Activated CD8-positive, alpha-beta memory T cell treated with anti-CD3 and anti-CD28 coated beads, Interleukin-2, amount 10 ng/mL, durations not matched to agents 7 days and 5 days (primary cell): ENCODE measurements around the gene MAP2K3. TPM values are rescaled to one million over a fixed set of nuclear protein-coding genes. Genes with fewer than 3 reads are reported as not detected.

Experiments used
- ATAC-seq: fragments of 150-1000 bp; cut with Tn5 transposase; one replicate; pipeline ENCODE4 v1.10.0; 2021; ENCODE audit warnings: moderate library complexity
- CTCF ChIA-PET: fragments of 350-600 bp; sonication (Branson Sonifier 250); formaldehyde crosslinking; loops from one replicate; lab custom pipeline; 2021; ENCODE audit warnings: antibody characterized with exemption; lab: Charles Lee
- DNase-seq: peaks from one replicate; pipeline ENCODE4 v3.0.0-alpha.2; 2020
- H3K27ac Mint-ChIP-seq: one replicate; pipeline ENCODE4 v1.8.0; 2021; ENCODE audit warnings: mild to moderate bottlenecking, mixed read lengths
- H3K27me3 Mint-ChIP-seq: one replicate; pipeline ENCODE4 v1.8.0; 2021; ENCODE audit warnings: mixed read lengths
- H3K36me3 Mint-ChIP-seq: one replicate; pipeline ENCODE4 v1.8.0; 2021; ENCODE audit warnings: mild to moderate bottlenecking, mixed read lengths
- H3K4me1 Mint-ChIP-seq: one replicate; pipeline ENCODE4 v1.8.0; 2021; ENCODE audit warnings: mixed read lengths
- H3K4me3 Mint-ChIP-seq: one replicate; pipeline ENCODE4 v1.8.0; 2021; ENCODE audit warnings: mild to moderate bottlenecking, moderate library complexity, mixed read lengths
- H3K9me3 Mint-ChIP-seq: one replicate; pipeline ENCODE4 v1.8.0; 2022; ENCODE audit warnings: low read depth, mixed read lengths
- total RNA-seq, 2 experiments: library from RNA; stranded (reverse); gene quantifications; one replicate each; pipeline ENCODE4 v1.2.3, GENCODE V29; 2021

MAP2K3 gene
- 10 to 100 TPM; 65.5 to 97.3 TPM for total RNA-seq

DNA sequence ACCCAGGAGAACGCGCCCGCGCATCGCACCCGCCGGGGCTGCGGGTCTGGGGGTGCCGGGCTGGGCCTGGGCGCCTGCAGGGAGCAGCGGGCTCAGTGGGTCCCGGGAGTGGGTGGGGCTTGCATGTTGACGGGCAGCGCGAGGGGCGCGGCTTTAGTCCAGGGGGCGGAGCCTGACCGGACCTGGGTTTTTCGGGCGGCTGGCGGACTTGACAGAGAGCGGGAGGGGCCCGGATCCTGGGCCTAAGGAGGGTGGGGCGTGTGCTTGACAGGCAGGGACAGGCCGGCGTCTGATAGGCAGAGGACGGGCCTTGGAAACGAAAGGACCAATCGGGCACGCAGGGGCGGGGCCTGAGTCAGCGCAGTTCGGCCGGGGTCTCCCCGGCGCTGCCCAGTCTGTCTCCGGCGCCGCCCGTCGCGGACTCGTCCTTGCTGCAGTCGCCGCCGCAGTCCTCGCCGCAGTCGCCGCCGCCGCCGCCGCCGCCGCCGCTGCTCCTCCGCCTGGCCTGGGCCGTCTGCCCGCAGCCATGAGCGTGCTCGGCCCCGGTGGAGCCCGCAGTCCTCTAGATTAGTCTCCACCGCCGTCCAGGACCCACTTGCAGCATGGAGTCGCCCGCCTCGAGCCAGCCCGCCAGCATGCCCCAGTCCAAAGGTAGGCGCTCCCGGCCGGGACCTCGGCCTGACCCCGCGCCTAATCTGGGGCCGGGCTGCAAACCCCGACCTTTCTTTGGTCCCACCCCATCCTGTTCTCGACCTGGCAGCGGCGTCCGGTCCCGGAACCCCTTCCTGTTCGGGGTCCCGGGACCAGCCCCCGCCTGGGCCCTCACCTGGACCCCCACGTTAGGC, at the start of gene MAP2K3:
TSS of gene MAP2K3 (plus strand) at position 393 of the 845 bp plus-strand sequence. CDS start at position 603, 210 bp downstream.
- H3K27me3 Mint-ChIP-seq, result no peaks in the 10 kb centered on the region
- CTCF ChIA-PET, result interaction anchor here (1.1 to 4.0 kb wide), 4 partner anchors 8 to 228 kb away, joined by 4 to 30 read pairs (median 15); no protein-coding TSS in a partner anchor
- peaks cover 43% of the 10 kb centered on the region for H3K4me1 Mint-ChIP-seq
- H3K9me3 Mint-ChIP-seq, result no peaks in the 10 kb centered on the region
- peak within 1 kb of the TSS; percentile 87 for H3K4me3 Mint-ChIP-seq
- peak within 1 kb of the TSS; percentile 93 for H3K27ac Mint-ChIP-seq
- ATAC-seq, result peak; percentile 83
- H3K36me3 Mint-ChIP-seq, result peaks cover 6% of the 10 kb centered on the region
- DNase-seq, result peak; percentile 99

DNA sequence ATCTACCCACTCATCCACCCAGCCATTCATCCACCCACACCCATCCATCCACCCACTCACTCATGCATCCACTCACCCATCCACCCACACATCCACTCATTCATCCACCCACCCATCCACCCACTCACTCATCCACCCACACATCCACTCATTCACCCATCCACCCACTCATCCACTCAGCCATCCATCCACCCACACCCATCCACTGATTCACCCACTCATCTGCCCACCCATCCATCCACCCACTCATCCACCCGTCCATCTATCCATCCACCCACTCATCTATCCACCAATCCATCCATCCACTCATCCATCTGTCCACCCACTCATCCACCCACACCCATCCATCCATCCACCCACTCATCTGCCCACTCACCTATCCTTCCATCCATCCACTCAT, 48.6 kb upstream of the MAP2K3 start:
- H3K27me3 Mint-ChIP-seq, result no peaks in the 10 kb centered on the region
- ATAC-seq, result no peak

DNA sequence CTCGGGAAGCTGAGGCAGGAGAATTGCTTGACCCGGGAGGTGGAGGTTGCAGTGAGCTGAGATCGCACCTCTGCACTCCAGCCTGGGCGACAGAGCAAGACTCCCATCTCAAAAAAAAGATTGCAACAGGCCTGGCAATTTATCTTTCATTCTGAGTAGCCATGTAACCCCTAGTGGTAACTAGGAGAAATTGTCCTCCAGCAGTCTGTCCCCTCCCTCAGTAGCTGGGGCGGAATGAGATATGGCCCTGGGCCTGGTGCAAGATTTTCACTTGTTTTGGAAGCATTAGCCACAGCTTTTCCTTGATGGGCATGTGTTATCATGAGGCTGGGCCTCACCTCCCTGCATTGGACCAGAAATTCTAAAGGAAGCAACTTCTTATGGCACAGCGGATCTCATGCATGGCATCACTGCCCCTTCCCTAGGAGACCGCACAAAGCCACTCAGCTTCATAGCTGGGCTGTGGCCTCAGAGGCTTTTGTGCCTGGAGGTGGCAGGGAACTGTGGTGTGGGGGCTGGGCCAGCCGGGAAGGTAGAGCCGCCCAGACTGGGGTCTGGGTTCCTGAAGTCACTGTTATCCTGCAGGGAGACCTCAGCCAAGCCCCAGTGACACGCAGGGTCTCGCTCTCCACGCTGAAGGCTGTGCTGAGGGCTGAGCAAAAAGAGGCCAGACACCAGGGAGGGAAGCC, 44.7 kb upstream of the MAP2K3 start:
- no peaks in the 10 kb centered on the region for H3K9me3 Mint-ChIP-seq
- no peak for ATAC-seq
- no peaks in the 10 kb centered on the region for H3K27me3 Mint-ChIP-seq
- H3K36me3 Mint-ChIP-seq, result no peaks in the 10 kb centered on the region
- H3K27ac Mint-ChIP-seq, result no peak overlapping the region
- CTCF ChIA-PET, result interaction anchor here (1.2 to 2.1 kb wide), 5 partner anchors 10 to 273 kb away, joined by 3 to 5 read pairs (median 4); no protein-coding TSS in a partner anchor
- H3K4me3 Mint-ChIP-seq, result no peak overlapping the region
- no peak for DNase-seq
- H3K4me1 Mint-ChIP-seq, result no peaks in the 10 kb centered on the region

More for the DNA sequence above, 48.6 kb upstream of the MAP2K3 start:
- CTCF ChIA-PET, result no interaction called here
- Mint-ChIP-seq H3K4me1 (no peaks in the 10 kb centered on the region), H3K9me3 (peaks cover 5% of the 10 kb centered on the region), H3K36me3 (peaks cover 9% of the 10 kb centered on the region), H3K4me3 (no peak overlapping the region), H3K27ac (no peak overlapping the region)
- DNase-seq, result no peak

DNA sequence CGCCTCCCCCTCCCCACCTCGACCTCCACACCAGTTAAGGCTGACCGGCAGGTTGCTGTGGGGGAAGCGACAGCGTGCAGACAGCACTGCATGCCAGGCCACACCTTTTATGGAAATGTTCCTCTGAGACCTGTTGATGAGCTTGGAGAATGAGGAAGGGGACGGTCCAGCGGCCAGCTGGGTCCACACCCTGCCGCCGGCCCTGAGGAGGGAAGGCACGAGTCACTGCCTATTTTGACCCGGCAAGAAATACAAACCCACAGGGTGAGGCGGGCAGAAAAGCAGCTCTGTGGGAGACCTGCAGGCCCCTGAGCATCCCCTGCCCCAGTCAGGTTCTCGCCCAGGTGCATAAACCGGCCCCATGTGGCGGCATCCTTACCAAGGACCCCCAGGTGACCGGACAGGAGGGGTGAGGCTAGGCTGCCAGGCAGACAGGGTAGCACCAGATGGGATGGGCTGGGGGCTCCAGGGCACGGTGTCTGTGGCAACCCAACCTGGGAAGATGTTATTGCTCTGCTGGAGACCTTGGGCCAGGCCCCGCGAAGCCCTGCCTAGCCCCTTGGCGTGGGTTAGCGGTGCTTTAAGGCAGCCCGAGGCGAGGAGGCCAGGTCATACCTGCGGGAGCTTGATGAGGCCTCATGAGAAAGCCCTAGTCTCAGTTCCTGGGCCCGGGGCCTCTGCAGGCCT, 44.0 kb upstream of the MAP2K3 start:
- H3K27ac Mint-ChIP-seq, result no peak overlapping the region
- no peak overlapping the region for H3K4me3 Mint-ChIP-seq
- no peaks in the 10 kb centered on the region for H3K9me3 Mint-ChIP-seq
- no peak for ATAC-seq
- H3K4me1 Mint-ChIP-seq, result no peaks in the 10 kb centered on the region
- CTCF ChIA-PET, result interaction anchor here (0.7 to 2.1 kb wide), 6 partner anchors 10 to 272 kb away, joined by 3 to 5 read pairs (median 3); no protein-coding TSS in a partner anchor
- no peaks in the 10 kb centered on the region for H3K27me3 Mint-ChIP-seq
- DNase-seq, result no peak
- H3K36me3 Mint-ChIP-seq, result no peaks in the 10 kb centered on the region

DNA sequence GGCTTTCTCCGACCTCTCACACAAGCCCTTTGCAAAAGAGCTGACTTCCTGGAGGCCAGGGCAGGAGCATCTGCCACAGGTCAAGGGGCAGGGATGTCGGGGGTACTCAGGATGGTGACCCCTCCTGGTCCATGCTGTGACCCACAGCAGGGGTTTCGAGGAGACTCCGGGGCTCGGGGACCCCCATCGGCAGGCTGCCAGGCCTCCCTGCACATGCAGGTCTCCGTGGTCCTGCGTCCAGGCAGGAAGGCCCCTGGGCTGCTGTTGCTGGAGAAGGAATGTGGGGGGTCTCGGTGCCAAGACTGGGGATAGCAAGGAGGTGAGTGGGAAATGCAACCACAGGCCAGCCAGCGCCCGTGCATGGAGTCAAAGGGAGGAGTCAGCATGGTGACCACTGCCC, 42.9 kb upstream of the MAP2K3 start:
- ATAC-seq (no peak), DNase-seq (no peak)
- Mint-ChIP-seq H3K27me3 (no peaks in the 10 kb centered on the region), H3K27ac (no peak overlapping the region), H3K4me3 (no peak overlapping the region), H3K9me3 (no peaks in the 10 kb centered on the region), H3K36me3 (no peaks in the 10 kb centered on the region), H3K4me1 (no peaks in the 10 kb centered on the region)
- CTCF ChIA-PET, result interaction anchor here (1.4 kb wide), 1 partner anchor 13 kb away, joined by 3 read pairs; no protein-coding TSS in a partner anchor

DNA sequence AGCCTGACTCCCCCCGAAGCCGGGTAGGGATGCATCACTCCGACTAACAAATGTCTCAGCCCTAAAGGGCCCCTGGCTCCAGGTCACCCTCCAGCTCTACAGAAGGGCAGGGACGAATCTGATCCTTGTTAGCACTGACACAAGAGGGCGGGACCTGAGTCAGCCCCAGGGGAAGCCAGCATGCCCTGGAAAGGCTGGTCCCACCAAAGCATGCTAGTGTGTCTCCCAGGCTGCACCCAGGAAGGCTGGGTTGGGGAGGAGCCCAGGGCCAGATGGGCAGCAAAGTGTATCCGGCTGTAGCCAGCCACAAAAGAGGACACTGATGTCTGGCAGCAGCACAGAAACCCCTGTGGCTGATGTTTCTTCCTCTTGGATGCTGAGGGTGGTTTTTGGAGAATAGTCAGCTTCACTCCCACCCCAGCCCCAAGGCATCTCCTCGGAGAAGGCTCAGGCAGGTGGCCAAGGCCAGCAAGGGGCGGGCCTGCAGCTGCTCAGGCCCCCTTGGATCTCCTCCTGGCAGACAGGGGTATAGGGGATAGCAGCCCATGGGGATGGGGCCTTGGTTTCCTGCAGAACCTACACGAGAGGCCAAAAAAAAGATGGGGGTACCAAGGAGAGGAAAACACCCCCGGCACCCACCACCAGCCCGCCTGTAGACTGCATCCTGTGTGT, 42.3 kb upstream of the MAP2K3 start:
- Mint-ChIP-seq H3K9me3 (no peaks in the 10 kb centered on the region), H3K4me3 (no peak overlapping the region), H3K36me3 (no peaks in the 10 kb centered on the region), H3K27ac (no peak overlapping the region), H3K27me3 (no peaks in the 10 kb centered on the region), H3K4me1 (no peaks in the 10 kb centered on the region)
- no peak for DNase-seq
- no peak for ATAC-seq
- CTCF ChIA-PET, result no interaction called here

DNA sequence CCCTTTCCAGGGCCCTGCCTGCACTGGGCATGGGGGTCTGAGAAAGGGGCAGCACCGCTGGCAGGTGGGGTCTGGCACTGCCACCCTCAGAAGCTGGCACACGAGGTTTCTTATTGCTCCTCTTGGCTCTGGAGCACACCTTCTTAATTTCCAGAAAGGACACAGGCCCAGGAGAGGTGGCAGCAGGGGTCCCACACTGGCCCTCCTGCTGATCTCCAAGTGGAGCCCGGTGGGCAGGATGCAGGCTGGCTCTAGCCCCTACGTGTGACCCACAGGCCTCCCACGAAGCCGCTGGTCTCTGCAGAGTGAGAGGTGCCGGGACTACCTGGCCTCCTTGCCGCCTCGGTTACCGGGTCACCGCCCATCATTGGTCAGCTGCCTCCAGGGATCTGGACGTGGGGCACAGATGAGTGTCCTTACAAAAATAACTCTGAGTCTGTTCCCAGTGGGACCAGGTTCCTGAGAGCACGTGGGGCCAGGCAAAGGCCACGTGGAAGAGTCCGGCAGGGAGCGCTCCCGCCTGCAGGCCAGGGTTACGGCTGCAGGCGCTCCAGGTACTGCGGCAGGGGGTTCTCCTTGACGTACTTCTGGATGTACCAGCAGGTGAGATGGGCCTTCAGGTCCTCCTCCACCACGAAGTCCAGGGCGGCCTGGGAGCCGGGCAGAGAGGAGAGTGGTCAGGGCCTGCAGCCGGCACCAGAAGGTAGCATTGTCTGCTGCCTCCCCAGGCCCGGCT, 41.6 kb upstream of the MAP2K3 start:
- no peaks in the 10 kb centered on the region for H3K27me3 Mint-ChIP-seq
- no peaks in the 10 kb centered on the region for H3K4me1 Mint-ChIP-seq
- CTCF ChIA-PET, result no interaction called here
- no peaks in the 10 kb centered on the region for H3K36me3 Mint-ChIP-seq
- no peak overlapping the region for H3K27ac Mint-ChIP-seq
- no peak overlapping the region for H3K4me3 Mint-ChIP-seq
- DNase-seq (no peak), ATAC-seq (no peak)
- no peaks in the 10 kb centered on the region for H3K9me3 Mint-ChIP-seq

DNA sequence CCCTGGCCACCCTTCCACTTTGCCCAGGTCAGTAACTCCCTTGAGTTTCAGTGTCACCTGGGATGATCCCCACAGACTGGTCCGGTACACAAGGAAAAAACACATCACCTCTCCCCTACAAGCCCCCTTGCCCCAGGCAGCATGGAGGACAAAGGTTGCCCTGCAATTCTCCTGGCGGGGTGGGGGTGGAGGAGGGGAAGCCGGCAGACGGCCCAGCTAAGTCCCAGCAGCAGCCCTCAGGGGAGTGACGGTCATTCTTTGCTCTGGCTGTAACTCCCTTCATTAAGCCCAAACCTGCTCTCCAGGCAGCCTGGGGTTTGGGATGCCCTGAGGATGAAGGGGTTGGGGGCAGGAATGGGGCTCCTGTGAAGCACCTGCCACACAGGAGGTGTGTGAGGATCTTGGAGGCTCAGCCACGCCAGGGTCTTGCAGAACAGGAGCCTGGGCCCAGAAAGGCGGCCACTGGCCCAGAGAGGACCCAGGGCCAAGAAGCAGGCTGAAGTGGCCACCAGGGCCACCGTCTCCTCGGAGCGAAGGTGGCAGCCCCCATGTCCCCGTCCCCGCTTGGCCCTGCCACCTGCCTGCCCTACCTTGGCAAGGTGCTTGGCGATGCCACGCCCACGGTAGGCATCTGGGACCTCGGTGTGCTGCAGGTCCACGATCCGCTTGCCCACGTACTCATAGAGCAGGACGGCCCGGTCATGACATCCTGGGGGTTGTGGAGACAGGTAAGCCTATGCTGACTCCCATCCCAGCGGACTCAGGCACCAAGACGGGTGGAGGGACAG, 40.8 kb upstream of the MAP2K3 start:
- H3K4me1 Mint-ChIP-seq, result no peaks in the 10 kb centered on the region
- no peaks in the 10 kb centered on the region for H3K27me3 Mint-ChIP-seq
- no peak overlapping the region for H3K27ac Mint-ChIP-seq
- H3K36me3 Mint-ChIP-seq, result no peaks in the 10 kb centered on the region
- H3K9me3 Mint-ChIP-seq, result no peaks in the 10 kb centered on the region
- DNase-seq (no peak), ATAC-seq (no peak)
- CTCF ChIA-PET, result no interaction called here
- H3K4me3 Mint-ChIP-seq, result no peak overlapping the region

DNA sequence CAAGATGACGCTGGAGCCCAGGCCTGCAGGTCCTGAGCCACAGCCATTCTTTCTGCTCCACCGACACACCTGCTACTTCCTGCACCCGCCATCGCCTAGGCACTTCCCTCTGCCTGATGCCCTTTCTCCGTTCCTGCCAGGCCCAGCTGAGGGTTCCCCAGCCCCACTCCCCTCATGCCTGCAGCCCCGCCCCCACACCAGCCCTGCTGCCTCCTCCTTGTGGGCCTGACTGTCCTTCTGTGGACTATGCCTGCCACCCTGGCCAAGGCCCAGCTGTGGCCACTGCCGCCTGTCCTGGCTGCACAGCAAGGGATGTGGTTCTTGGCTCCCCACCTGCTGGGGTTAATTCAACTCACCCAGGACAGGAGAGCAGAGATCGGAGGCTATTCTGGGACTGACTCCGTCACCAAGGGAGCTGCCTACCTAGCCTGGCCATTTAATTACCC, 38.8 kb upstream of the MAP2K3 start:
- ATAC-seq (no peak), DNase-seq (no peak)
- Mint-ChIP-seq H3K4me1 (no peaks in the 10 kb centered on the region), H3K36me3 (no peaks in the 10 kb centered on the region), H3K9me3 (no peaks in the 10 kb centered on the region), H3K4me3 (no peak overlapping the region), H3K27ac (no peak overlapping the region), H3K27me3 (no peaks in the 10 kb centered on the region)
- CTCF ChIA-PET, result interaction anchor here (0.6 kb wide), 1 partner anchor 47 kb away, joined by 3 read pairs; no protein-coding TSS in a partner anchor

DNA sequence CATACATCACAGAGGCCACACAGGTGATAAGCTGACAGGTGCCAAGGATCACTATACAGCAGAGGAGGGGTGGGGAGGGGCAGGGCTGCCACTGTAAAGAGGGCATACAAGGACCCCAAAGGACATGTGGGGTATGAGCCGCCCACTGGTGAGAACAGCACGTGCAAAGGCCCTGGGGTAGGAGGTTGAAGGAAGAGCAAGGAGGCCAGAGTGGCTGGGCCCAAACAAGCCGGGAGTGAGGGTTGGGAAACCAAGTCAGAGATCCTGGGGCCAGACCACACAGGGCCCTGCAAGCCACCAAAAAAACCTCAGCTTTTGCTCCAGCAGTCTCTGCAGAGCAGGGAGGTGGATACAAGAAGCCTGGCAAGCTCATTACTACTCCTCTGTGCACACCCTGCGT, 37.8 kb upstream of the MAP2K3 start:
- no peak overlapping the region for H3K27ac Mint-ChIP-seq
- DNase-seq (no peak), ATAC-seq (no peak)
- no peaks in the 10 kb centered on the region for H3K4me1 Mint-ChIP-seq
- CTCF ChIA-PET, result no interaction called here
- H3K36me3 Mint-ChIP-seq, result no peaks in the 10 kb centered on the region
- H3K27me3 Mint-ChIP-seq, result no peaks in the 10 kb centered on the region
- H3K4me3 Mint-ChIP-seq, result no peak overlapping the region
- no peaks in the 10 kb centered on the region for H3K9me3 Mint-ChIP-seq

DNA sequence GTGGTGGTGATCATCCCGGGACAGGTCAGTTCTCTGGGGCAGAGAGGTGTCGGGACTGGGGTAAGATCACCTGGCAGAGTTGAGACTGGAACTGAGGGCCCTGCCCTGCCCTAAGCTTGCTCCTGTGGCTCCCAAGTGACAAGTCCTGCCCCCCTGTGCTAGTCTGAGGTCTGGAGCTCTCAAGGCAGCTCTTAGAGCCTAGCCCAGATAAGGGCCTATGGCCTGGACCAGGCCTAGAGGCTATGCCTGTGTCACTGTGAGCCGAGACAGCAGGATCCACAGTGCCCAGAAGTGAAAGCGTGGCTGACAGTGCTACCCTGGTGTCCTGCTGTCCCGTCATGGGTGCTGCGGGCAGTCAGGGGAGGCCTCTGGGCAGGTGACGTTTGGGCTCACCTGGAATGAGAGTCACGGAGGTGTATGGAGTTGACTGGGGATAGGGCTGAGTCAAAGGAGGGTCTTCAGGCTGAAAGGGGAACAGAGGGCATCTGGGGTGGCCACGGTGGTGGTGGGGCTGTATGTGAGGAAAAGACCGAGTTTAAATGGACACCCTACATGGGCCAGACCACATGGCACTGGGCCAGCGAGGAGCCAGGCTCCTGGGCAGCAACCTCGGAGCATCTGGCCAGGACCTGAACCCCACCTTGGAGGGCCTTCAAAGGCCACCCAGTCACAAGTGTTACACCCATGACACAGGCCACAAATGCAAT, 36.8 kb upstream of the MAP2K3 start:
- no peak overlapping the region for H3K4me3 Mint-ChIP-seq
- CTCF ChIA-PET, result no interaction called here

More for the DNA sequence above, 36.8 kb upstream of the MAP2K3 start:
- DNase-seq (no peak), ATAC-seq (no peak)
- peaks cover 8% of the 10 kb centered on the region for H3K27me3 Mint-ChIP-seq
- H3K9me3 Mint-ChIP-seq, result no peaks in the 10 kb centered on the region
- H3K36me3 Mint-ChIP-seq, result no peaks in the 10 kb centered on the region
- H3K27ac Mint-ChIP-seq, result no peak overlapping the region
- H3K4me1 Mint-ChIP-seq, result peaks cover 3% of the 10 kb centered on the region
